K562 (cell line): Measurements from ENCODE around the gene CEMIP2. TPM values are rescaled to one million over a fixed set of nuclear protein-coding genes. Genes with fewer than 3 reads are reported as not detected.

Source experiments
- ATAC-seq: fragments of 200-7000 bp; cut with Tn5 transposase; 3 replicates; pipeline ENCODE4 v1.9.1; 2020; ENCODE audit warnings: moderate library complexity
- BruUV-seq: library from RNA; stranded (reverse); fragments of 400-500 nt; replicated peaks from 2 replicates; lab custom pipeline; 2021; lab: Mats Ljungman, UMichigan
- CTCF ChIA-PET: fragments of 300-600 bp; formaldehyde crosslinking; extraction: SDS; loops from one replicate; lab custom pipeline; 2021; ENCODE audit warnings: low intra/inter-chr PET ratio; lab: Yijun Ruan, JAX
- POLR2A ChIA-PET: fragments of 300-600, 350-650 bp; sonication (Branson Sonifier 250); formaldehyde crosslinking; extraction: SDS; loops from one replicate; lab custom pipeline; 2021; ENCODE audit warnings: antibody characterized with exemption, inconsistent platforms; lab: Yijun Ruan, JAX
- DNase-seq, 4 experiments: peaks; one replicate each; pipeline versions ENCODE4 v3.0.0 to v3.0.0-alpha.2; 2011 to 2018; ENCODE audit warnings: low spot score in 3 of 4, mixed read lengths in 3 of 4; ENCODE audit errors: extremely low read depth in 1 of 4
- FAIRE-seq: peaks from 2 replicates; lab custom pipeline; 2011; peaks lifted over from hg19 to GRCh38; lab: Jason Lieb, UNC
- H2AFZ ChIP-seq: 2 replicates; pipeline ENCODE4 v1.6.0; 2011; ENCODE audit warnings: low read depth, low read length, control low read depth, inconsistent platforms
- H3K27ac ChIP-seq: fragments of 200-600 bp; 3 replicates; pipeline ENCODE4 v1.8.0; 2011; ENCODE audit warnings: low read depth, mild to moderate bottlenecking, control low read depth, inconsistent platforms, low read length, moderate library complexity, mixed read lengths; ENCODE audit errors: extremely low read depth
- H3K27me3 ChIP-seq, 2 experiments: fragments of 300-600 bp in 1 of 2; 2 replicates in 1 of 2; 3 replicates in 1 of 2; pipeline versions ENCODE4 v1.6.0 to v1.8.0; 2011; ENCODE audit warnings: inconsistent platforms in 2 of 2, low read length in 2 of 2, mild to moderate bottlenecking in 1 of 2, mixed read lengths in 1 of 2, moderate library complexity in 1 of 2; ENCODE audit not compliant: control insufficient read depth in 2 of 2, insufficient read depth in 2 of 2
- H3K36me3 ChIP-seq: fragments of 300-600 bp; 3 replicates; pipeline ENCODE4 v1.8.0; 2011; ENCODE audit warnings: mild to moderate bottlenecking, low read length, inconsistent platforms; ENCODE audit not compliant: control insufficient read depth, insufficient read depth
- H3K4me1 ChIP-seq, 2 experiments: fragments of 200-600 bp in 1 of 2; replicated peaks in 1 of 2; 2 replicates in 1 of 2; 3 replicates in 1 of 2; pipeline versions ENCODE4 v1.5.1 to v1.8.0; 2011; ENCODE audit warnings: inconsistent platforms in 2 of 2, low read length in 2 of 2, mild to moderate bottlenecking in 1 of 2, mixed read lengths in 1 of 2, moderate library complexity in 1 of 2; ENCODE audit not compliant: control insufficient read depth in 2 of 2, insufficient read depth in 2 of 2
- H3K4me2 ChIP-seq: 2 replicates; pipeline ENCODE4 v1.6.1; 2011; ENCODE audit warnings: low read length, control low read depth, inconsistent platforms, mixed read lengths; ENCODE audit not compliant: insufficient read depth
- H3K4me3 ChIP-seq: fragments of 200-600 bp; sonication (generic), shearing (Covaris generic); 2 replicates; pipeline ENCODE4 v1.5.1; 2016; ENCODE audit warnings: control low read depth, inconsistent platforms
- H3K79me2 ChIP-seq: fragments of 200-600 bp; 3 replicates; pipeline ENCODE4 v1.8.0; 2011; ENCODE audit warnings: low read length, inconsistent platforms; ENCODE audit not compliant: control insufficient read depth, insufficient read depth
- H3K9ac ChIP-seq, 2 experiments: 2 replicates each; pipeline versions ENCODE4 v1.6.0 to v1.6.1; 2011; ENCODE audit warnings: low read depth in 2 of 2, low read length in 2 of 2, control low read depth in 1 of 2, inconsistent platforms in 1 of 2, mild to moderate bottlenecking in 1 of 2, mixed read lengths in 1 of 2; ENCODE audit not compliant: insufficient read depth in 1 of 2
- H3K9me1 ChIP-seq: one replicate; pipeline ENCODE4 v1.6.0; 2011; ENCODE audit warnings: inconsistent platforms, mild to moderate bottlenecking, low read length, moderate library complexity; ENCODE audit not compliant: control insufficient read depth, insufficient read depth
- H3K9me3 ChIP-seq: replicated peaks from 2 replicates; pipeline ENCODE4 v1.5.1; 2011; ENCODE audit warnings: low read depth, low read length, inconsistent platforms; ENCODE audit not compliant: control insufficient read depth, insufficient read depth
- H4K20me1 ChIP-seq: replicated peaks from 2 replicates; pipeline ENCODE4 v1.6.1; 2011; ENCODE audit warnings: low read length, inconsistent platforms, mixed read lengths; ENCODE audit not compliant: control insufficient read depth, insufficient read depth
- BCLAF1 ChIP-seq, 2 experiments: fragments of 450-650 bp in 1 of 2; IDR thresholded peaks; 2 replicates each; pipeline ENCODE4 v1.6.1; 2011 to 2017; ENCODE audit warnings: low read depth in 2 of 2, antibody characterized with exemption in 1 of 2, borderline replicate concordance in 1 of 2, low read length in 1 of 2, mild to moderate bottlenecking in 1 of 2, mixed read lengths in 1 of 2; ENCODE audit not compliant: control insufficient read depth in 1 of 2
- CBX5 ChIP-seq: IDR thresholded peaks from 2 replicates; pipeline ENCODE4 v1.6.1; 2014; ENCODE audit warnings: low read depth, borderline replicate concordance
- CTBP1 ChIP-seq: fragments of 450-650 bp; IDR thresholded peaks from 2 replicates; pipeline ENCODE4 v1.6.1; 2016; ENCODE audit warnings: borderline replicate concordance
- DDX20 ChIP-seq: fragments of 450-650 bp; IDR thresholded peaks from 2 replicates; pipeline ENCODE4 v1.6.1; 2016; ENCODE audit warnings: missing genetic modification characterization, low read depth, mild to moderate bottlenecking, missing compliant biosample characterization, moderate library complexity
- E2F4 ChIP-seq: sonication (generic); formaldehyde crosslinking; IDR thresholded peaks from 2 replicates; pipeline ENCODE4 v1.8.0; 2022; ENCODE audit warnings: mild to moderate bottlenecking, low read depth, missing genetic modification reagents
- HMG20A ChIP-seq: fragments of 450-650 bp; formaldehyde crosslinking; conservative IDR thresholded peaks from 2 replicates; pipeline ENCODE4 v1.4.0; 2020; ENCODE audit warnings: mild to moderate bottlenecking, mixed read lengths
- MTA2 ChIP-seq: fragments of 450-650 bp; IDR thresholded peaks from 2 replicates; pipeline ENCODE4 v1.6.1; 2016; ENCODE audit warnings: low read depth
- MTF1 ChIP-seq: fragments of 250-450 bp; sonication (Bioruptor Pico); IDR thresholded peaks from 2 replicates; pipeline ENCODE4 v1.9.0; 2021; ENCODE audit warnings: moderate library complexity, mild to moderate bottlenecking, inconsistent platforms, borderline replicate concordance
- MYNN ChIP-seq, 2 experiments: sonication (generic); formaldehyde crosslinking in 1 of 2; IDR thresholded peaks; 2 replicates each; pipeline versions ENCODE4 v1.5.0 to v1.6.1; 2016 to 2020; ENCODE audit warnings: antibody characterized with exemption in 1 of 2, missing genetic modification reagents in 1 of 2
- PRPF4 ChIP-seq: fragments of 200-400 bp; formaldehyde crosslinking; IDR thresholded peaks from one replicate; pipeline ENCODE4 v1.6.1; 2017; ENCODE audit warnings: low read length, low read depth, mild to moderate bottlenecking; ENCODE audit not compliant: insufficient read depth, poor library complexity, severe bottlenecking
- SIRT6 ChIP-seq: IDR thresholded peaks from one replicate; pipeline ENCODE4 v1.6.1; 2012; ENCODE audit warnings: low read depth, mild to moderate bottlenecking, control low read depth, inconsistent platforms, low read length, moderate library complexity
- SRSF3 ChIP-seq: fragments of 200-400 bp; formaldehyde crosslinking; IDR thresholded peaks from 2 replicates; pipeline ENCODE4 v1.6.1; 2016; ENCODE audit warnings: mild to moderate bottlenecking, low read length, moderate library complexity; ENCODE audit not compliant: insufficient read depth
- TCF7L2 ChIP-seq: fragments of 150-350 bp; IDR thresholded peaks from 2 replicates; pipeline ENCODE4 v1.6.1; 2016; ENCODE audit warnings: low read depth, mild to moderate bottlenecking, low read length, moderate library complexity
- TFAM ChIP-seq: fragments of 250-450 bp; sonication (Bioruptor Pico); conservative IDR thresholded peaks from 2 replicates; pipeline ENCODE4 v1.5.0; 2021; ENCODE audit warnings: mild to moderate bottlenecking, moderate library complexity
- ZNF644 ChIP-seq: fragments of 200-800 bp; sonication (Bioruptor generic); IDR thresholded peaks from 2 replicates; pipeline ENCODE4 v1.6.1; 2016; ENCODE audit warnings: low read depth, missing genetic modification characterization, missing compliant biosample characterization
- WGBS: fragments of 100-300 bp; shearing (Covaris generic); methylation state at CpG from one replicate; pipeline ENCODE4 v1.1.6; 2016; ENCODE audit warnings: low coverage, mixed read lengths; ENCODE audit not compliant: insufficient coverage; ENCODE audit errors: missing lambda C conversion rate; 5-methylcytosine and 5-hydroxymethylcytosine counted together
- in situ Hi-C: fragments of 300-500 bp; cut with MboI; formaldehyde crosslinking; loops from 4 replicates; pipeline ENCODE4 v1.15.0; 2018; ENCODE audit warnings: inconsistent platforms, mixed read lengths
- intact Hi-C: fragments of 100-400 bp; cut with micrococcal nuclease; formaldehyde crosslinking; loops from 2 replicates; pipeline ENCODE4 v1.14.2; 2022
- polyA plus RNA-seq, 8 experiments: library from polyadenylated mRNA; depleted of rRNA in 4 of 8; stranded (reverse) in 5 of 8; unstranded in 3 of 8; fragments of >200 nt; fragmentation: Nextera tagmentation in 2 of 8; fragmentation: Illumina TruSeq in 1 of 8; extraction: Ambion mirVana in 2 of 8; extraction: Trizol in 1 of 8; gene quantifications; 2 replicates each; pipeline versions ENCODE4 v1.2.1 to v1.2.3, GENCODE V29; 2011 to 2014; ENCODE audit warnings: inconsistent platforms in 1 of 8, missing spikeins in 1 of 8
- total RNA-seq, 7 experiments: library from RNA; depleted of rRNA in 6 of 7; stranded (reverse); fragments of >200 nt in 6 of 7; fragmentation: Illumina TruSeq in 2 of 7; extraction: Trizol in 2 of 7; gene quantifications; 2 replicates each; pipeline versions ENCODE4 v1.2.1 to v1.2.3, GENCODE V29; 2011 to 2021; ENCODE audit warnings: low replicate concordance in 1 of 7

Gene CEMIP2
- total and polyA plus RNA-seq, 9 of the 15 experiments (the other 6 are each of a cell fraction or from before 2014, with no cell fraction given): 5.4 to 29.9 (median 14.2) TPM

- TF ChIP-seq MTA2 (no peak), MYNN (IDR thresholded peaks at IDR 0.05) (no peak), MYNN (CRISPR knock-in tag; IDR thresholded peaks at IDR 0.05) (no peak), PRPF4 (no peak), CTBP1 (no peak), TFAM (no peak), HMG20A (CRISPR knock-in tag) (no peak), CBX5 (no peak)
Measured at GRCh38 chr9:71758277-71758676, 10.0 kb downstream of the CEMIP2 start (continued).

GRCh38 chr9:71756753-71757152 is 11.6 kb downstream of the CEMIP2 start:
- Histone ChIP-seq H3K9me3 (no peaks in the 10 kb centered on the region; the same call in 1 of the 2 replicates), H3K4me2 (no peak overlapping the region), H3K9ac (no peak overlapping the region), H3K36me3 (no peaks in the 10 kb centered on the region), H3K4me3 (no peak overlapping the region), H2AFZ (no peak overlapping the region), H3K4me1 (peaks cover 0 to 12% of the 10 kb centered on the region in 2 experiments; a peak in 4 of 5 replicates), H3K9me1 (no peaks in the 10 kb centered on the region), H3K27me3 (no peaks in the 10 kb centered on the region), H4K20me1 (no peaks in the 10 kb centered on the region), H3K27ac (no peak overlapping the region), H3K79me2 (peaks cover 73% of the 10 kb centered on the region)
- intact Hi-C loops: no loop called here
- 100% methylated on average over 1 of the region's 1 CpG for WGBS
- in situ Hi-C loops: no loop called here
- ChIA-PET POLR2A (no interaction called here), CTCF (no interaction called here)
- no peak for DNase-seq
- ATAC-seq: no peak
- no peak for FAIRE-seq
- no TSS peak for BruUV-seq
- TF ChIP-seq BCLAF1 (IDR thresholded peaks at IDR 0.05; ENCODE audit: borderline replicate concordance in 1 of 2, control insufficient read depth in 1 of 2, low read depth in 2 of 2, low read length in 1 of 2) (no peak), DDX20 (no peak), E2F4 (CRISPR knock-in tag) (no peak), TCF7L2 (no peak), ZNF644 (tag) (no peak), SIRT6 (no peak), SRSF3 (no peak), MTF1 (CRISPR knock-in tag) (no peak)
